SIG-M5 (cell line): ENCODE measurements around the gene BLOC1S1.

Experiments
- DNase-seq: peaks from one replicate; lab custom pipeline; 2025; lab: John Stamatoyannopoulos, UW

Gene BLOC1S1

DNA sequence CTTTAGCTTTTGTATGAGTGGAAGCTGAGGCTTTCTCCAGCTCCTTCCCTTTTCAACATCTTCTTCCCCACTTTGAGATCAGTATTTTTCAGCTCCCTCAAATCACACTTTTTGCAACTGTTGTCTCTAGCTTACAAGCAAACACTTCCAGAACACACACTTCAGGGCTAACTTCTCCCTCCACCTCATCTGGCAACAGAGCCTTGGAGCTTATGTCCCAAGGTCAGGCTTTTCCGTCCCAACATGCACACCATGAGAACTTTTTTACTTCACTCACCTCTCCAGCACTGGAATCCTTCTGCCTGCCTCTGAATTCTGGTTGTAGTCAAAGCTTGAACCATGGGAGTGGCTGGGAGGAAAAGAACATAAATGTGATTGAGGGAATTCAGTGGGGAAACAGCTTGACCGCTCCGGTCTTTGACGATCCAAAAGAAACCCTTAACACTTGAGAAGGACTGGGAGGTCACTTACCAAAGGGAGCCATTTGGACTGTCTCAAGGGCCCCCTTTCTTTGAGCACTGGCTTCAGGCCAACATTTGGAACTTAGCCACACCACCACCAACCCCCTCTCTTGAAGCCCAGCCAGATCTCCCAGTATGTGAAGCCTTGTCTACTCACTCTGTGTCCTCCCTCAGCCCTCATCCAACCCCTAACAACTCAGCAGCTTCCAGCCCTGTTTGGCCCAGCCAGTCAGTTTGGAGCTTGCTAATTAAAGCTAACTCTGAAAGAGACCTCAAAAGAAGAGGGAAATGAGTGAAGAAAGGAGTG lies 3.9 kb upstream of the BLOC1S1 start:
- no peak for DNase-seq

DNA sequence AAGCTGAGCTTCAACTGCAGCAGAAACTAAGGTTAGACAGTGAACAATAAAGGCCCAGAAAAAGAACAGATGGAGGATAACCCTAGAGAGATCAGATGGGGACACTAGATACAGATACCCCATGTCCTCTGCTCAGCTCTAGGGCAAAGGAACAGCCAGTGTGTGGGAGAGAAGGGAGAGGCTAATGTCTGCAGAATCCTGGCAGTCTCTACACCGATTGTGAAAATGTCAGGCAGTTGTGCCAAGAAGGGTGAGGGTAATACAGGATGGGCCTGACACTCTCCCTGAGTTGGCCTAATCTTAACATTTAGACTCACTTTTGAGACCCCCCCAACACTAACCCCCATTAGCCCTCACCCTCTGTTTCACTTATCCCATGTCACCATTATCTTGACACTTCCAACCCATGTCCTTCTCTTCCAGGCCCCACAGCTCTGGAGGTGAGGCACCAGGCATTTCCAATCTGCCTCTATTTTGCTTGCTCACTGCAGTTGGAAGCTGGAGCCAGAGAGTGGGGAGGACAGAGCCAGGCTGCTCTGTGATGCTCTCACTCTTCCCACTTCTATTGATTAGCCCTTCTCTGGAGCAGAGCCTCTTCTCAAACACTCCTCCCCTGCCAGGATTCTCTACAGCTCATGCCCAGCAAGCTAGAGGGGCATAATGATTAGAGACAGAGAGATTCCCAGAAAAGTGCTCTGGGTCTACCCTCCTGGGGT lies 3.0 kb upstream of the BLOC1S1 start:
- DNase-seq: no peak

DNA sequence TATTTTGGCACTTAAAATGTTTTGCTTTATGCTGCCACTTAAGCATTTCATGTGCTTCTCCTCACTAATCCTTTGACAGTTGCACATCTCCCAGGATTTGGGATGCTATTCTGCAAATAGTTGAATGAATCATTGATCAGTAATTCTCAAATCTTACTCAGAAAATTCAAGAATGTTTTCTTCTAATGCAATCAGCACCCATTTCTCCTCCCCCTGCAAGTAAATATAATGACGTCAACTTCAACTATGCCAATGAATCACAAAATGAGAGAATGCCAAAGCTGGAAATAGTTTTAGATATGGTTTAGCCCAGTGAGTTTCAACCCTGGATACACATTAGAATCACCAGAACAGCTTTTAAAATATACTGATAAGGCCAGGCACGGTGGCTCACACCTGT lies 2.1 kb upstream of the BLOC1S1 start:
- no peak for DNase-seq

DNA sequence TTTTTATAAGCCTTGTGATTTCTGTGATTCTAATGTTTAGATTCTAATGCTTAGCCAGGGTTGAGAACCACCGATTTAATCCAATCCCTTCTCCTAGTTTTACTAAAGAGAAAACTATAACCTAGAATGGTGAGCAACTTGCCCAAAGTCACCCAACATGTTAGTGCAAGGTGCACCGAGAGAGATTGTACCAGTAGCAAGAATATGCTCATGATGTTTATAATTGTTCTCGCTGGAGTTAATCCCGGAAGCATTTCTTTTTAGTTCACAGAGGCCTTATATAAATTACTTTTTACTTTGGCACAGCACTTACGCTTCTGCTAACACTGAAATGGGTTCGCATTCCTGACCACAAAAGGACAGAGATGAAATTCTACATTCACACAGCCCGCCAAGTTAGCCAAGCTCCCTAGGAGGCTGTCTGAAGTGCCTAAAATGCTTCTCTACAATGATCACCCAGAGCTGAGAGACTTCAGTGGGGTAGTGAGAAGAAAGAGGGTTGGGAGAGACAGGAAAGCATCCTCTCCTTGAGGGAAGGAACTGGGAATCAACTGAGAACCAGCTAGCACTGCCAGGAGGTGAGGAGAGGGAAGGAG lies 579 bp upstream of the BLOC1S1 start:
- no peak for DNase-seq

DNA sequence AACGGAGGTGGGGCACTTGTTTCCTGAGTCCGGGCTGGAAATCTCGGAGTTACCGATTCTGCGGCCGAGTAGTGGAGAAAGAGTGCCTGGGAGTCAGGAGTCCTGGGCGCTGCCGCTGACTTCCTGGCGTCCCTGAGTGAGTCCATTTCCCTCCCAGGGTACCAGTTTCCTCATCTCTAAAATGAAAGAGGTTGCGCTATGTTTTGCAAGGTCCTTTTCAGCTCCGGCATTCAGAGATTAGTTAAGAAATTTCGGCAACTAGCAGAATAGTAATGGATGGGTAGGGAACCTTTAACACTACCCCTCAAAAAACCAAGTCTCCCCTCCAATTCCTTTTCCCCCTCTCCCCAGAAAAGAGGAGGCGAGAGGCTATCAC lies 724 bp downstream of the BLOC1S1 start:
- no peak for DNase-seq

DNA sequence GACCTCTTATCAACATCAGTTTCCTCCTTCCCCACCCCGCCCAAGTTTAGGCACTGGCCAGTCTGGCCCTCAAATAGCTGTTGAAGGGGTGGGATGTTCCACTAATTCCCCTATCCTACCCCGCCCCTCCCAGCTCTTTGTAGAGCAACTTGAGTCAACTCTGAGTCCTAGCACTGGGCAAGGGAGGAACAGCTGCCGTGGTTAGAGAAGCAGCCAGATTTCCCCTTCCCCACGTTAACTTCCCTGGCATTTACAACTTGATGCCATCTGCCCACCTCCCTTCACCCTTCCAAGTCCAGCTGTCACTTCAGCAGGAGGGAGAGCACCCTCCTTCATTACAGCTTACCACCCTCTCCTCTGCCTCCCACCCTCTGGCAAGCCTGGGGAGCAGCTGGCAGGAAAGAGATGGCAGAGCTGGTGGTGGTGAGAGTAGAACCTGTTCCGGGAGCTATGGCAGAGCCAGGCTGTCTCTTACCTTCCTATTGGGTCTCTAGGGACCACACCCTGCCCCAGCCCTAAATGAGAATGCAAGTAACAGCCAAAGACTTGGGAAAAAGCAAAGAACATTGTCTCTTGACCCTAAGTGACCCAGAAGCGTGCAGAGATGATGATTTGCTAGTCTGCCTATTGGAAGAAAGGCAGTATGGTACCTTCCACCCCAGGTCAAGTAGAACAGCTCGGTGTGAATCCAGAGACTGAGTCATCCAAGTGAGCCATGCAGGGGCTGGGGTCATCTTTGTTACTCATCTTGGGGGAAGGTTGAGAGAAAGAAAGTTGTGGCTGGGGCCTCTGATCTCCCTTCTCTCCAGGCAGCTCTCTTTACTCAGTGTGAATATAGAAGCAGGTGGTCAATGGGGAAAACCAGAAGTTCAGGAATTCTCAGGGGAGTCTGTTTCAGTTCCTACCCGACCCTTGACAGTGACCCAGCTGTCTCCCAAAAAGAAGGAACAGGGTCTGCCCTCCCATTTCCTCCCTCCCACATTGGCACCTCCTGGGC lies 1.5 kb downstream of the BLOC1S1 start:
- no peak for DNase-seq

DNA sequence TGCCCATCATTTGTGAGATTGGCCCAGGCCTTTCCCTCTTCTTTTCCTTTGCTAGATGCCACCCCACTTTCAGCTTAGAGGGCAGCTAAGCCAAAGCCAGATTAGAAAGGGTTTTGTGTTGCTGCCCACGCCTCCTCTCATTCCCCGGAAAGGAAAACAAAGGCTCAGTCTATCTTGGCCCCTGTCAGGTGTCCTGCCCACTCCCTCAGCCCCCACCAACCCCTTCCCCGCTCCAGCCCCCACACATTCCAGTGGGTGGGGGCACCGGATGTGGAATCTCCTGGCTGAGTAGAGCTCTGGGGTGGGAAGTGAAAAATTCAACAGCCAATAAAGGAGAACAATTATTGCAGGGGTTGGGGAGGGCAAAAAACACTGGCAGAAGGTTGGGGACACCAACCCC lies 2.2 kb downstream of the BLOC1S1 start:
- DNase-seq: no peak

DNA sequence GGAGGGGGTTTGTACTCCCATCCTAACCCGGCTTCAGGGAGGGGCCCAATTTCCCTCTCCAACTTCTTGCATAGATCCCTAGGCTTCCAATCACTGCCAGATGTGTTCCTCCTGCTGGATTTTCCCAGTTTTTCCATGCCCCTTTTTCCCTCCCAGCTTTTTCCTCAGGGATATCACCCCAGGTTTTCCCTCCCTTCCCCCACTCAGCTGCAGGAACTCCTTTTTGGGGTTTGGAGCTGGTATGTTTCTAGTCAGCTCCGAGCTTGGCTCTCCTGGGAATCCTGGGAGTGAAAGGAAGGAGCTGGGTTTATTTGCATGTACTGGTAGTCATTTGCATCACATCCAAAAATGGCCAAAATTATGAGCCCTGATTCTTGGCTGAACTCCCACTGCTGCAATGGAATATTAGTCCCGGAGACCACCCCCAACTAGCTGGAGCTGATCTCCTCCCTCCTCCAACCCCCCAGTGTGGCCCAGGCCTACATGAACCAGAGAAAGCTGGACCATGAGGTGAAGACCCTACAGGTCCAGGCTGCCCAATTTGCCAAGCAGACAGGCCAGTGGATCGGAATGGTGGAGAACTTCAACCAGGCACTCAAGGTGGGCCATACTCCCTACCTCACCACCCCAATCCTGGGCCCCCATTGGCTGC lies 2.9 kb downstream of the BLOC1S1 start:
- no peak for DNase-seq

DNA sequence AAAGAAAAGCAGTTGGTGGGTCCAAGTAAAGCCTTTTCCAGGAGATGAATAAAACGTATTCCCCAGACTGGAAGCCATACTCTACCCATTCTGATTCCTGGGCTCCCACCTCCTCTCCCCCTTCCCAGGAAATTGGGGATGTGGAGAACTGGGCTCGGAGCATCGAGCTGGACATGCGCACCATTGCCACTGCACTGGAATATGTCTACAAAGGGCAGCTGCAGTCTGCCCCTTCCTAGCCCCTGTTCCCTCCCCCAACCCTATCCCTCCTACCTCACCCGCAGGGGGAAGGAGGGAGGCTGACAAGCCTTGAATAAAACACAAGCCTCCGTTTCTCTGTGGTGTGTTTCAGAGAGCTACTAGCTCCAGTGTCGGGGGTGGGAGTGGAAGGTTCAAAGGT lies 3.5 kb downstream of the BLOC1S1 start:
- DNase-seq: no peak

DNA sequence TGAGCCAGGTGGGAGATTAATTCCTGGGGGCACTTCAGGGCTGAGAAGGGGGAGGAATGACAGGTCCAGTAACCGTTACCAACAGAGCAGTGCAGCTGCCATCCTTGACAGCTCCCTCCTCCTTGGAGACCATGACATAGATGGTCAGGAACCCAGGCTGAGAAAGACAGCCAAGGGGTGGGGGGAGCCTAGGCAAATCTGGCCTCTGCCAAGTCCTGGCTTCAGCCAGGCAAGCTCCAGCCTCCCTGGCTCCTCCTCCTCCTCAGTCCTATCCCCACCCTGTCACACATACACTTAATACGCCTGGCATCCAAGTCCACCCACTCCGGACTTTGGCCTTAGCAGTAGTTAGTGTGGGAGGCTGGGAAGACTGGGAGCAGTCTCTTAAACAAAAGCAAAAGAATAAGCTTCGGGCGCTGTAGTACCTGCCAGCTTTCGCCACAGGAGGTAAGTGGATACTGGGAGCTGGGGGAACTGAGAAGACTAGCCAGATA lies 4.3 kb downstream of the BLOC1S1 start, which contains the start of gene RDH5:
TSS of gene RDH5 (plus strand) at position 323 of the 494 bp plus-strand sequence. CDS start 792 bp downstream, outside the sequence.
- no peak for DNase-seq

DNA sequence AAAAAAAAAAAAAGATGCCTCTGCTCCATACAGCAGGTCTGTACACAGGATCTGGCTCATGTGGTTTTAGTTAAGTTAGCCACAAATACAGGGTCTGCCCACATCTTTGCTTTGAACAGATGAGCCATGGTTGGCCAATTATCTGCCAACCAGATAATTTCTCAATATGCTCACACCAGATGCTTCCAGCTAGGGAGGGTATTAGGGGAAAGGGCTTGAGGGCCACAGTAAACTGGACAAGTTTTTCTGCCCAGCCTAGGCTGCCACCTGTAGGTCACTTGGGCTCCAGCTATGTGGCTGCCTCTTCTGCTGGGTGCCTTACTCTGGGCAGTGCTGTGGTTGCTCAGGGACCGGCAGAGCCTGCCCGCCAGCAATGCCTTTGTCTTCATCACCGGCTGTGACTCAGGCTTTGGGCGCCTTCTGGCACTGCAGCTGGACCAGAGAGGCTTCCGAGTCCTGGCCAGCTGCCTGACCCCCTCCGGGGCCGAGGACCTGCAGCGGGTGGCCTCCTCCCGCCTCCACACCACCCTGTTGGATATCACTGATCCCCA lies 5.1 kb downstream of the BLOC1S1 start:
- no peak for DNase-seq

DNA sequence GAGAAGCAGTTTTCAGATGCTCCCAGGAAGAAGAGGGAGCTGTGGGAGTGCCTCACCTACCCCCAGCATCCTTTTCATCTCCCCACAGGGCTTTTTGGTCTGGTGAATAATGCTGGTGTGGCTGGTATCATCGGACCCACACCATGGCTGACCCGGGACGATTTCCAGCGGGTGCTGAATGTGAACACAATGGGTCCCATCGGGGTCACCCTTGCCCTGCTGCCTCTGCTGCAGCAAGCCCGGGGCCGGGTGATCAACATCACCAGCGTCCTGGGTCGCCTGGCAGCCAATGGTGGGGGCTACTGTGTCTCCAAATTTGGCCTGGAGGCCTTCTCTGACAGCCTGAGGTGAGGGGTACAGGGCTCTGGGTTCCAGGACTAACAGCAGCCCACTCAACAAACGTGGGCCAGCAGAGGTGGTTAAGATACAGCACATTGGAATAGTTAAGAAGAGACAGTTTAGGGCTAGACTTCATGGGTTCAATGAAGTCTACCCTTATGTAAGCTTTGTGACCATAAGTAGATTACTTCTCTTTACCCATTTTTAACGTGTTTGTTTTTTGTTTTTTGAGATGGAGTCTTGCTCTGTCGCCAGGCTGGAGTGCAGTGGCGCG lies 5.9 kb downstream of the BLOC1S1 start:
- no peak for DNase-seq

DNA sequence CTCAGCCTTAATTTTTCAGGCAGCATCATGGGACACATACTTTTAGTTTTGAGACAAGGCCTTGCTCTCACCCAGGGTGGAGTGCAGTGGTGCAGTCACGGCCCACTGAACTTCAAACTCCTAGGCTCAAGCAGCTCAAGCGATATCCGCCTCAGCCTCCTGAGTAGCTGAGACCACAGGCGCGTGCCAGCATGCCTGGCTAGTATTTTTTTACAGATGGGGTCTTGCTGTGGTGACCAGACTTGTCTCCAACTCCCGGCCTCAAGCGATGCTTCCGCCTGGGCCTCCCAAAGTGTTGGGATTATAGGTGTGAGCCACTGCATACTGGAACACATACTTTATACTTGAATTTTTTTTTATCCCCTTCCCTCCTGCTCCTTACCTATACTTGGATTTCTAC lies 7.1 kb downstream of the BLOC1S1 start:
- DNase-seq: no peak

DNA sequence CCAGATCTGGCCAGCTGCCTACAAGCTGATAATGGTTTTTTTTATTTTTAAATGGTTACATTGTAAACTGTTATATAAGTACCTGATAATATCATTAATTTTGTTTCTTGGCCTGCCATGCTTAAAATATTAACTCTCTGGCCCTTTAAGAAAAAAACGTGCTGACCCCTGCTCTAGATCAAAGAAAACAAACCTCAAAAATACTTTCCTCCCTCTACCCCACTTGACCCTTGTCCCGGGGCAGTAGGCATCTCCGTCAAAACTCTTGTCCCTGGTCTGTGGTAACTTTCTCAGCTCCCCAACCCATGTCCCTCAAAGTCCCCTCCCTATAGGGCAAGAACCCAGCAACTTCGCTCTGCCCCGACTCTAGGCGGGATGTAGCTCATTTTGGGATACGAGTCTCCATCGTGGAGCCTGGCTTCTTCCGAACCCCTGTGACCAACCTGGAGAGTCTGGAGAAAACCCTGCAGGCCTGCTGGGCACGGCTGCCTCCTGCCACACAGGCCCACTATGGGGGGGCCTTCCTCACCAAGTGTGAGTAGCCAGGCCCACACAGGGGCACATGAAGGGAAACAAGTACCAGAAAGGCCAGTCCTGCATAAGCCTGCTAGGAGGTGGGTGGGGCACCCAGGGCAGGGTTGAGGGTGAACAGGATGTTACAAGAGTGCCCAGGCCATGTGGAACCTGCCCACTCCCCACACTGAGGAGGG lies 7.8 kb downstream of the BLOC1S1 start:
- DNase-seq: no peak

DNA sequence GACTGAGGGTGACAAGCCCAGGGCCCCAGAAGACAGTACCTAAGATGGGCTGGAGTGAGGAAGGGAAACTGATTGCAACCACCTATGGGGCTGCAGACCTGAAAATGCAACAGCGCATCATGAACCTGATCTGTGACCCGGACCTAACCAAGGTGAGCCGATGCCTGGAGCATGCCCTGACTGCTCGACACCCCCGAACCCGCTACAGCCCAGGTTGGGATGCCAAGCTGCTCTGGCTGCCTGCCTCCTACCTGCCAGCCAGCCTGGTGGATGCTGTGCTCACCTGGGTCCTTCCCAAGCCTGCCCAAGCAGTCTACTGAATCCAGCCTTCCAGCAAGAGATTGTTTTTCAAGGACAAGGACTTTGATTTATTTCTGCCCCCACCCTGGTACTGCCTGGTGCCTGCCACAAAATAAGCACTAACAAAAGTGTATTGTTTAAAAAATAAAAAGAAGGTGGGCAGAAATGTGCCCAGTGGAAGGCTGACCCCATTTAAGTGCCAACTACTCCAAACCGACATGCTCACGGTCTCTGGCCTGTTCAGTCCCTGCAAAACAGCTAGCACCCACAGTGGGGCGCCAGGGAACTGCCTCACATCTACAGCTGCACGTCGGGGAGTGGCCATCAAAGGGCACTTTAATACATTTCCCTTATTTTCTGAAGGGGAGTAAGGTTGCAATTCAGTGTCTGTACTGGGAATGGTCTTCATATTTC lies 8.5 kb downstream of the BLOC1S1 start:
- no peak for DNase-seq

DNA sequence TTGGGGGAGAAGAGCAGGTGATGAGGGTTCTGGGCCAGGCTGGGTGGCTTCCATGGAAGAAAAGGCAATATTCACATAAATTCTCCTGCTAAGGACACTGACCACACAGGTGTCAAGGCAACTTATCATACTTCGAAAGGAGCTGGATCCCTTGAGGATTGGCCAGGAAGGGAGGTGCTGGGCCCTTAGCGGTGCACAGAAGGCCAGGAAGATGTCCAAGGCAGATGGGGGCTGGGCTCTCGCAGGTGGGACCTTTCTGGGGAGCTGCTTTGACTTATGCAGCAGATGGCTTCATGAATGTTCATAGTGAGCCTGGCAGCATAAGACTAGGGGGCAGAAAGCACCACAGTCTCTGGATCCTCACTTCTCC lies 9.1 kb downstream of the BLOC1S1 start:
- no peak for DNase-seq

DNA sequence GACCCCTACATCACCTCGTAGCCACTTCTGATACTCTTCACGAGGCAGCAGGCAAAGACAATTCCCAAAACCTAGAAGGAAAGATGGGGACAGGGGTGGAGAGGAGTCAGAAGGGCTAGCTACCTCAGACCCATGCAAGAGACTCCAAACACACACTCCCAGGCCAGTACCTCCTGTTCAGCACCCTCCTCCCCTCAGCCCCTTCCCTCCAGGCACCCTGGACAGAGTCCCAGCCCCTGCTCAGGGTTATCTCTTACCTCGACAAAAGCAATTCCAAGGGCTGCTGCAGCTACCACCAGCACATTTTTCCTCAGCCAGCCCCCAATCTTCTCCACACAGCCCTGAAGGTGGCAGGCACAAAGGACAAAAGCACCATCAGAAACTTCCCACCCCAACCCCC lies 9.7 kb downstream of the BLOC1S1 start:
- no peak for DNase-seq

DNA sequence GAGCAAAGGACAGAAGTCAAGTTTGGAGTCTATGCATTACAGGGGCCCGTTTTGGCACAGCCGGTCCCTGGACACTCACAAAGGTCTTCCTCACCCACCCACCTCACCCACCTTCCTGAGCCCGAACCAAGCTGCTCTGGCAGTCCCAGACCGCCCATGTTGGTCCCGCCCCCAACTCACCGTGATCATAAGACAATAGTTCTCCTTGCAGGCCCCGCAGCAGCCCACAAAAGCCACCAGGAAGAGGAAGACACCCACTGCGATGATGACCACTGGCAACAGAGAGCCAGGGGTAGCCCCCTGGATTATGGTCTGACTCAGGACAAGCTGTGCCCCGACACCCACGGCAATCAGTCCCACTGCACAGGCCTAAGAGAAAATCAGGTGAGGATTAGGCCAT lies 11.1 kb downstream of the BLOC1S1 start:
- no peak for DNase-seq

DNA sequence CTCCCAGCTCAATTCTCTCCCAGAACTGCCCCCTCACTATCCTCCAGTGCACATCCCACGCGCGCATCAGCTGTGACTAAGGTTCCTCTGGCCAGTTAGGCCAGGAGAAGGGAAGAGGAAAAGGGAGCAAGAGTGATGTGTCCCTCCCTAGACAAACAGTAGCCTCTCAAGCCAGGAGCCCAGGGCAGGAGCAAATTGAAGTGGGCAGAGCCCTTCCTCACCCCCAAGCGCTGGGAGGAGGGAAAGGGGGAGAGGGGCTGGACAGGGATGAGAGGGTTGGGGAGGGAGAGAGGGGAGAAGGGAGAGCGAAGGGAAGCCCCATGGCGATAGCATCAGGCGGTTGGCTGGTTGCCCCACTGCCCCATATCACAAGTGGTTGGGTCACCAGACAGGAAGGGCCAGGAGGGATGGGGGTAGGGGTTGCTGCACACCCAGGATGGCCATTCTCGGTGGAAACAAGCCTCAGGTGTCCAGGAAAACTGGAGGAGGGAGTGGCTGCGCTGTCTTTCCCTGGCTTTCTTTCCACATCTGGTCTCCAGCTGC lies 11.9 kb downstream of the BLOC1S1 start:
- no peak for DNase-seq
